OCI-M1 (cell line): ENCODE measurements around the gene DNAI1.

Source experiments
- DNase-seq: peaks from one replicate; lab custom pipeline; 2025; lab: John Stamatoyannopoulos, UW

DNAI1 gene

DNA sequence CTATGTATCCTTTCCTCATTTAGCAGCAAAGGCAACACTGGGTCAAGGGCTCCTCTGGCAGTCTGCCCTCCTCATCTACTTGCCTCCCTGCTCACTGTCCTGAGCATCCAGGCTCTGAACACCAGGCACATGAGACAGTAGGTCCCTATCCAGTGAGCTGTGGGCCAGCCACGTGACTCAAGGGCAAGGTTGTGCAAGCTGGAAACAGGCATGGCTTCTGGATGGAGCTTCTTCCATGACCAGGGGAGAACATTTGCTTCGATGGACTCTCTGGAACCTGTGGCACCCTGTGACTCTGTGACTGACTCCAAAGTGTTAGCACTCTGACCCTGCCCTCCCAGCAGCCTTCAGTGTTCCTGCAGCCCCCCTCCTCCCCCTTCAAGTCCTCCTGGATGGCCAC lies 33.0 kb downstream of the DNAI1 start:
- DNase-seq, result no peak

DNA sequence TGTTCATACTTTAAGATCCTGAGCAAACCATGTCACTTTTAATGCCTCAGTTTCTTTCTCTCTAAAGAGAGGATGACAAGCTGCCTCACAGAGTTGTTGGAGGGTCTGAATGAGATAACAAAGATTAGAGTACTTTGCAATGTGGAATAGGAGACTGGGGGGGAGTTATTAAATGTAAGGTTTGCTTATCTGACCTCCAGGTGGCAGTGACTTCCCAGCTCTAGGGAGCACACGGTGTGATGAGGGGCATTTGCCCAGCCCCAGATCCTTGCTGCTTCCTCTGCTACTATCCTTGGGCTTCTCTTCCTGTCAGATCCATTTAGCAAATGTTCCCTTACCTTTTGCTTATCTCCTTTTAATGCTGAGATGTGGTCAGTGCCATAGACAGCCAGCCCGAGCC lies 33.4 kb downstream of the DNAI1 start:
- DNase-seq, result no peak

DNA sequence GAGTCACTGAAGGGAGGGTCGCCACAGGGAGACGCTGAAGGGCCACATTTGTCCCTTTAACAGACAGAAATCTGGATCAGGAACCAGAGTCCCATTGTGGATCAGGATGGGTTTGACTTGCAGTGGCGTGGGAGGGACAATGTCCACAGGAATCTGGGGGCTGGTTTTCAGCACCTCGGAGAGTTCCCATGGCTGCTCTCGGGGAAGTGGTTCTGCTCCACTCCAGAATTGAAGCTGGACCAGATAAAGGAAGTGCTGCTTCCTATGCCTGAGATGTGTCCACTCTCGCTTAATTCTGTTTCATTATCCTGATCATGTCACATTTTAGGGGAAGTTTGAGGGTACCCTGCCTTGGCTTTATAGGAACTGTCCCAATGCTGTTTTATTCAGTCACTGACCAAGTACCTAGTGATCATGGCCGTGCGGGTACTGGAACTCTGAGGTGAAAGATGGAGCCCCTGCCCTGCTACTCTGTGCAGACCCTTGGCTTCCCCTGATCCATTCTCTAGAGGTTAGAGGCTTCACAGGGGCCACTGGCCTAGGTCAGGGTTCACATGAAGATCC lies 35.4 kb downstream of the DNAI1 start:
- peak; percentile 60 for DNase-seq

DNA sequence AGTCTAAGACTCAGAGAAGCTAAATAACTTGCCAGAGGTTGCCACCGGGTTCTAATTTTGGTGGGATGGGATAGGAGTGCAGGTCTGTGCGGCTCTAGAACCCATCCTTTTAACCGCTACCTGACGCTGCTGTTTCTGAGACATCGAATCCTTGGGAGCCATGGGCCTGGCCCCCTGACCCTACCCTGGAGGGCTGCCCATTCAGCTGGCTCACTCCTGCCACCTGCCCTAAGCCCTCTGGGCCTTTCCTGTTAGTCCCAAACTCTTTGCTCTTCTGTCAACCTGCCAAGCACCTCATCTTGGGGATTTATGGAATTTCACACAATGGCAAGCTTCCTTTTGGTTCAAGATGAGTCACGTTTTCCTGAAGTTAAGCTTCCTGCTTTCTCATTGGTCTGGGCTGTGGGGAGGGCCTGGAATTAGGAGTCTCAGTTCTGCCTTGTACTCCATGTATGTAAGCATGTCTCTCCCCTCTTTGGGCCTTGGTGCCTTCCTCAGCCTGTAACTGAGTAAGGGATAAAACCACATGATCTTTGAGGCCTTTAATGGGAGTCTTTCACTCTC lies 37.6 kb downstream of the DNAI1 start:
- DNase-seq, result no peak

DNA sequence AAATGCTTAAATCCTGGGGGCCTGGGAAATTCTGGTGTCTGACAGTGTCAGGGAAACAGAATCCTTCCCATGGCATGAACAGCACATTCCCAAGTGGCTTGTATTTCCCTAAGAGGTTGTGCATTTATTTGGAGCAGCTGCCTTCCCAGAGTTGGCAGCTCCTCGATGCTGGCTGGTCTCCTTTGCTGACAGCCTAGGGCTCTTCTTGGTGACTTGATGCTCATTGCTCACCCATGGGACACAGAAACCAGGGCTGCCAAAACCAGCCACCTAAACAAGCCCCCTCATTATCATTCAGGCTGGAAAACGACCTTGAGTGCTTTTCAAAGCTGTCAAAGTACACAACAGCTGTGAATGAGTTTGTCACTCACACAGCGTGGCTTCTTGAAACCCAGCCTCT lies 39.9 kb downstream of the DNAI1 start:
- DNase-seq, result no peak

DNA sequence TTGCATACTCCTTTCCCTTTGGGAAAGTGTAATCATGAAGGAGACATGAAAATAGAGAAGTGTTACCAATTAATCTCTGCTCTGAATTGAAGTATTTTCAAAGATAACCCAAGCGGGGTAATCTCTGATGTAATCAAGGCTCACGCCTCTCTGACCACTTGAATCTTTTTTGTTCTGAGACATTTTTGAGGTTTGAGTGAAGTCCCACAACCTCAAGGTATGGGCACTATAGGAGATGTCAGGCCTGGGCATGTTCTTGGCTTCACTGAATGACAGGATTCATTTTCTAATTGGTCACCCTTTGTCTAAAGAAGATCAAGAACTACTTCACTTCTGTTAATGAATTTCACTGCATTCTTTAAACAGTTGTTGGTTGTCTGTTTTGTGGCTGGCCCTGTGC lies 40.5 kb downstream of the DNAI1 start:
- DNase-seq, result no peak

DNA sequence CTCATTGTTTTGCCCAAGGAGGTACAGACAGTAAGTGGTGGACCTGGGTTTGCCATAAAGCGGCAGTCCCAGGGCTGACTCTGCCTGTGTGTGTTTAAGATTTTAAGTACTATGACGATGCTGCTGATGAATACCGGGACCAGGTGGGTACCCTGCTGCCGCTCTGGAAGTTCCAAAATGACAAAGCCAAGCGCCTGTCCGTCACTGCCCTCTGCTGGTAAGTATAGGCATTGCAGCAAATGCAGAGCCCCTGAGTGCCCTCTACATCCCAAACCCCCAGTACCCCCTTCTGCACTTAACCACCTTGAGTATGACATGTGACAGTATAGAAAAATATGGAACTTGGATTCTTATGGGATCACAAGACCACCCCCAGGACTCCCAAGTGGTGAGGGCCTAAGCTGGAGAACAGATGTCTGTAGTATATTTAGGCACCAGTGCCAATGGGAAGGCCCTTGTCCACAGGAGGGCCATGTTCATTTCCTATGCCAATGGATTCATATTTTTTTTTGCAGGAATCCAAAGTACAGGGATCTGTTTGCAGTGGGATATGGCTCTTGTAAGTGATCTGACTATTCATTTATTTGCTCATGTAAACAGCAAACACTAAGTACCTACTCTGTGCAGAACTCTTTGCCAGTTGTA lies 42.1 kb downstream of the DNAI1 start:
- peak; percentile 71 for DNase-seq

DNA sequence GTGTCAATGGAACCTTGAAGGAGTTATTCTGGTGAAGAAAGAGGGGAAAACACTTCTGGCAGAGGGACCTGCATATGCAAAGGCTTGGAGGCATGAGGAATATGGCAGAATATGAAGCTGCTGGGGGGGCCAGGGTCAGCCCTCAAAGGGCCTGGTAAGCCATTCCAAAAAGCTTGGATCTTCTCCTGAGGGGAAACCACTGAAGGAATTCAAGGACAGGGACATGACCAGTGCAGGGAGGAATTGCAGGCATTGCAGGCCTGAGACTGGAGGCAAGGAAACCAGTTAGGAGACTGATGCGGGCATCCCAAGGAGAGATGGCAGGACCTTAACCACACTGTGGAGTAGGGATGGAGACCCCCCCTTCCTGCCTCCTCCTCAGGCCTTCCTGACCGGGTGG lies 42.8 kb downstream of the DNAI1 start:
- DNase-seq, result no peak

DNA sequence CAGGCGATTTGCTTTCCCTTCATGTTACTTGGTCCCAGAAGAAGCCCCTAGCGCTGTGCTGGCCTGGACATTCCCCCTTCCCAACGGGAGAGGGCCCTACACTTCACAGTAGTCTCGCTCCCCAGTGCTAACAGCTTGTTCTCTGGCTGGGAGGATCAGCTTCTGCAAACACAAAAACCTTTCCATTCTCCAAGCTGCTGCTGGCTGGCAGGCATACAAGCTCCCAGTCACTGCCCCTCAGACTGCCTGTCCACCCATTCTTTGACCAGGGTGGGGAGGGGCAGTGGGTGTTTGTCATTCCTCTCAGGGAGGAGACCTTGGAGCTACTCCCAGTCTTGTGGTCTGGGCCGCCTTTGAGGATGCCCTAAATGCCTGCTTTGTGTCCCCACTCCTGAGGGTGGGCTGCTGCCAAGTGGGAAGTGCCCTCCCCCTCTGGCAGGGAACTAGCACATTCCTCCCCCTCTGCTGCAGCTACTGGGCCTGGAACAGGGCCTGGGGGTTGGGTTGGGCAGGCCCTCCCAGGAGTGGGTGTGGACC lies 43.4 kb downstream of the DNAI1 start:
- DNase-seq, result no peak

DNA sequence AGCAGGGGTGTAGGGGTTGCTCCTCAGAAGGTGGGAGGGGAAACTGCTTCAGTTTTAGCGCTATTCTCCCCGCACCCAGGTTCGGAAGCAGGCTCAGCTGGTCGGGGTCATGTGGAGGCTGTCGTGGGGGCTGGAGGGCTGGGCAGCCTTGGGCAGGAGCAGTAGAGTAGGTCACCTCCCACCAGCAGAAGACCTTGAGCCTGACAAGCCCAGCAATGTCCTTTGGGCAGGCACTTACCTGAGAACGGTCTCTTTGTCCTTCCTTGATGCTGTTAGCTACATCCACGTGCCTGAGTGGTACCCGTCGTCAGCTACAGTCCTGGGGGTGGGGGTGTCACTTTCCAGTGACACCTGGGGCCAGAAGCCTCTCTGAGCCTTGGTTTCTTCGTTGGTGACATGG lies 43.9 kb downstream of the DNAI1 start:
- DNase-seq, result no peak

DNA sequence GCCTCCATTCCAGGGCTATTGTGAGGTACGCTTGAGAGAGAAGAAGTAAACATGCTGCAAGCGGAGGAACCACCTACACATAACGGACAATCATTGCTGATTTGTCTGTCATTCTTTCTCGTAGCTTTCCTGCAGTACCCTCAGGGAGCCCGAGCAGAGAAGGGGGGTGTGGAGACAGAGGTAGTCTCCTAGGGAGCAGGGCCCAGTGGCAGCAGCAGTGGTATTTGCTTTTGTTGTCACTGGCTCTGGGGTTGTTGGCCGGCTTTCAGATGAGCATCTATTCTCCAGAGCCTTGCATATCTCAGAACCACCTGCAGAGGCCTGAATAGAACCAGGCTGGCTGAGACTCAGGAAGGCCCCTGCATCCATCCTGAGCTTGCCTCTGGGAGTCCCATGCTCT lies 44.3 kb downstream of the DNAI1 start:
- DNase-seq, result no peak

DNA sequence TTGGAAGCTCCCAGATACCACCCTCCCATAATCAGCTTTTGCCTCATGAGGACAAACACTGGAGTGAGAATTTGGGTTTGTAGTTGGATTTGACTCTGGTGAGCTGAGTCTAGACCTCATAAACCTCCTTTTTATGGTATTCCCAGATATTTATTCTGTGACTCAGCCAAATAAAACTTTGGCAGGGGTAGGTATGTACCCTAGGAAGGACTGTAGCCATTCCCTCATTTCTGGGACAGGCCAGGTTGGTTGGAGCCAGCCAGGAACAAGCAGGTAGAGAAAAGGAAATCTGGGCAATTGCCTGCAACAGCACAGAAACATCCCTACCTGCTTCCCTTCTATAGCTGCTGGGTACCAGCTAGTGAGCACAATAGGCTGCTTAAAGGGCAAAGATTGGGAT lies 44.8 kb downstream of the DNAI1 start:
- DNase-seq, result no peak

DNA sequence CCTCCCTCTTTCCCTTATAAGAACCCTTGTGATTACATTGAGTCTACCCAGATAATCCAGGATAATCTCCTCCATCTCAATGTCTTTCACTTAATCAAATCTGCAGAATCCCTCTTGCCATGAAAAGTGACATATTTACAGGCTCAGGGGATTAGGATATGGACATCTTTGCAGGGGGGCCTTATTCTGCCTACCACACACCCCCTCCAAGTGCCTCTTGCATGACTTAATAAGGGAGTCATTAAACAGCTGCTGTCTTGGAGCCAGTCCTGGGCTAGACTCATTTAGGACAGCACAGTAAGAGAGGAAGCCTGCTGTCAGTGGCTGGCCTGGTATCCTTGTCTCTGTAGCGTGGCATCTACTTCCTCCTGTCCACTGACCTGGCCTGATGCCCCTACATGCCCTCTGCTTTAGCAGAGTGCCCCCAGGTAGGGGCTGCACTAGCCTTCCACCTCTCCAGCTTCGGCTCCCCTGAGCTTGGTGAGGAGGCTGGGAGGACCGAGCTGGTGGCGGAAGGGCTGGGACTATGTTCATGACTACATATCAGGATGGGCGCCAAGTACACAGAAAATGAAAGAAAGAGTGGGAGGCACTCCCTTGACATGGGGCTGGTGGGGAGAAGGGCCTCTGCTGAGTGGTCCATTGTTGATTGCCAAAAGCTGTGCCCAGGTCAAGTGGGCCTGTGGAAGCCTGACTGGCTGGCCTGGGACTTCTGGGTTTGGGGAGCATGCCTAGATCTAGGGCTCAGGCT lies 46.9 kb downstream of the DNAI1 start:
- DNase-seq, result no peak

DNA sequence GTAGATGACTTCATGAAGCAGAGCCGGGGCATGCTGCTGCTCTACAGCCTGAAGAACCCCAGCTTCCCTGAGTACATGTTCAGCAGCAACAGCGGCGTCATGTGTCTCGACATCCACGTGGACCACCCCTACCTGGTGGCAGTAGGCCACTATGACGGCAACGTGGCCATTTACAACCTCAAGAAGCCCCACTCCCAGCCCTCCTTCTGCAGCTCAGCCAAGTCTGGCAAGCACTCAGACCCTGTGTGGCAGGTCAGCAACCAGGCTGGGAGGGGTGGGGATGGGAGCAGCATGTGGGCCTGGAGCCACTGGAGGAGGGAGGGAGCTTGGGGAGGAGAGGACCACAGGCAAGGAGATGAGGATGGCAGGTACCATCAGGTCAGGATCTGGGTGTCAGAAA lies 48.0 kb downstream of the DNAI1 start:
- DNase-seq, result no peak

DNA sequence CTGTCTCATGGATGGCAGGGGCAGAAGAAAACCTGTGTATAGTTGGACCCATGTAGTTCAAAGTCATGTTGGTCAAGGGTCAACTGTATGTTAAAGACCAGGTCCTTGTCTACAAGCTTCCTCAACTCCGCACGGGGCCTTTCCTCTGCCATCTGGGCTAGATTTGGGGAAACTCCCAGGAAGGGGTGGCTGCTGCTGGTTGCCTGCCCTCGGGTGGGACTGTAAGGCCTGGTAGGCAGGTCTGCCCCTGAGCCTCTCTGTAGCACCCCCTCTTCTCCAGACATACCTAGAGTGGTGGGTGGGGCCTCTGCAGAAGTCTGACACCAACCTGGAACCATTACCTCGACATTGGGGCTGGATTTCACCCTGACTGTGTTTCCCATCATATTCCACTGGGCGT lies 49.0 kb downstream of the DNAI1 start:
- no peak for DNase-seq

DNA sequence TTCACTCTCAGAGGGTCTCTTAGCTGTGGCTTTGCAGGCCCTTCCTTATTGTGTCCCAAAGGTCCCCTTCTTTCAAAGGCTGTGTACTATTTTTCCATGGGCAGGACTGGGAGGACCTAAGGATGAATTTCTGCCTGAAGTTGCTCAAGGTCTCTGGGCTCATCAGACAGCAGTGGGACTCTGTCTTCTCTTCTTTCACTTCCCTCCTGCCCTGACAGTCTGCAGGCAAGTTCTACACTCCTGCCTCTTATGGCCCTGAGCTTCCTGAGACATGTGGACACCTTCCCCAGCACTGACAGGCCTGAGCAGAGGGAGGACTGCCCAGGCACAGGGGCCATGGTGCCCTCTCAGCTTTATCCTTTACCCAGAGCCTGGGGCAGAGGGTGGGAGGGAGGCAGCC lies 49.4 kb downstream of the DNAI1 start:
- DNase-seq, result no peak

DNA sequence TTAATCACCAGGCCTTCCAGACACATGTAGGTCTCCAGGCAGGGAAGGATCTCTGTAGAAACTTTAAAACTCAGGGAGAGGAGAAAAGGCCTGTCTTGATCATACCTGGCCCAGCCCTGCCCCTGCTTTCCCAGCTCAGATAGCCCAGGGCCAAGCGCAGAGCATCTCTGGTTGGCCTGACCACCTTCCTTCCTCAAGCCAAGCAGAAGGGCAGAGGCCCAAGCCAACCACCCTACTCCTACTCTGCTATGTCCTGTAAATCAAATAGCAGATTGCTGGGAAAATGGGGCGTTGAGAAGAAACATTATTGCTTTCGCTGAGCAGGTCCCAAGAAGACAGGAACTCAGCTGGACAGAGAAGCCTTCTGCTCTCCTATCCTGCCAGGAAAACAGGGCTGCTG lies 49.9 kb downstream of the DNAI1 start:
- no peak for DNase-seq

DNA sequence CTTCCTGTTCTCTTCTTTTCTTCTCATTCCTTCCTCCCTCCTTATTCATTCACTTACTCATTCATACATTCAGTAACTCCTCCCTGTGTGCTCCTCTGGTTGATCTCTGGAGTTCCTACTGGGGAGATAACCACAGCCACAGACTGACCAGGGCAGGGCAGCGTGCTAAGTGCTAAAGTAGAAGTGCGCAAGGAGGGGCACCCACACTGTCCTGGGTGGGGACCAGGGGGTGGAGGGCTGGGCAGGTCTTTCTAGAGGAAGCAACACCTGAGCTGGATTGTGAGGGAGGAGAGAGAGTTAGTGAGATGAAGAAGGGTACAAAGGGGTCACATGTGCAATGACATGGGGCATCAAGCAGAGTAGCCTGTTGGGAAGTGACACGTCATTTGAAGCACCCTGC lies 50.3 kb downstream of the DNAI1 start:
- DNase-seq, result no peak

DNA sequence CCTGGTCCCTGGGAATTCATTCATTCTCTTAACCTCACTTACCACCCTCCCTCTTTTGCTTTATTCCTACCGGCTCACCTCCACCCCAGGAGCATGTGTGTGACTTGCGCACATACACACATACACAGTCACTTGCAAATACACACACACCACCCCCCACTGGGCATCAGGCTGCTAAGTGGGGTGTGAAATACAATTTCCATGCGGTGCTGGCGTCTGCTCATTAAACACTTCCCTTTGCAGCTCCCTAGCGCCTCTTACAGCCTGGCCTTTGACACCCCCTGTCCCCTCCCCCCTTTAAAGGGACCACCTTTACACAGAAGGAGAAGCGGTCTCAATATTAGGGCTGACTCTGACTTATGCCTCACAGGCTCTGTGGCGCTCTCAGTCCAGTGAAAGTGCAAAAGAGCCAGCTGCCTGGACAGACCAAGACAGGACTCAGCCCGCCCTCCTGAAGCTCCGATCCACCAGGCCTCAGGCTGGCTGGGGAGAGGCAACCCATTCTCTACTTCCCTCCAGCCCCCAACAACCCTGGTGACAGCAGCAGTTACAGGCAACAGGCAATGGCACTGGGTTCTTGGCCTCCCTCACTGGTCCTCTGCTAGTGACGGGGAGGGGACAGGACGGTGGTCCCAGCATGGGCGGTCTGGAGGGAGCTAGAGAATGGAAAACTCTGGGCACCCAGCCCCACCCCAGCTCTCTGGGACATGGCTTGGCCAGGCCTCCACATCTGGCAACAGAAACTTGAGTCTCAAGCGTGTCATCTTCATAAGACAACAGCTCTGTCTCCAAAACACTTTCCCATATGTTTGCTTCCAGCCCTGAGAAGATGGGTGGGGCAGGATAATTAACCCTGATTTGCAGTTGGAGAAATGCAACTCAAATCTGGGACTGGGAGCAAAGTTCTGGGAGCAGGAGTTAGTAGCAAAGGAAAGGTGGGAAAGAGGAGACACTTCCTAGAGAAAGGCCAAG lies 52.2 kb downstream of the DNAI1 start:
- DNase-seq, result no peak

DNA sequence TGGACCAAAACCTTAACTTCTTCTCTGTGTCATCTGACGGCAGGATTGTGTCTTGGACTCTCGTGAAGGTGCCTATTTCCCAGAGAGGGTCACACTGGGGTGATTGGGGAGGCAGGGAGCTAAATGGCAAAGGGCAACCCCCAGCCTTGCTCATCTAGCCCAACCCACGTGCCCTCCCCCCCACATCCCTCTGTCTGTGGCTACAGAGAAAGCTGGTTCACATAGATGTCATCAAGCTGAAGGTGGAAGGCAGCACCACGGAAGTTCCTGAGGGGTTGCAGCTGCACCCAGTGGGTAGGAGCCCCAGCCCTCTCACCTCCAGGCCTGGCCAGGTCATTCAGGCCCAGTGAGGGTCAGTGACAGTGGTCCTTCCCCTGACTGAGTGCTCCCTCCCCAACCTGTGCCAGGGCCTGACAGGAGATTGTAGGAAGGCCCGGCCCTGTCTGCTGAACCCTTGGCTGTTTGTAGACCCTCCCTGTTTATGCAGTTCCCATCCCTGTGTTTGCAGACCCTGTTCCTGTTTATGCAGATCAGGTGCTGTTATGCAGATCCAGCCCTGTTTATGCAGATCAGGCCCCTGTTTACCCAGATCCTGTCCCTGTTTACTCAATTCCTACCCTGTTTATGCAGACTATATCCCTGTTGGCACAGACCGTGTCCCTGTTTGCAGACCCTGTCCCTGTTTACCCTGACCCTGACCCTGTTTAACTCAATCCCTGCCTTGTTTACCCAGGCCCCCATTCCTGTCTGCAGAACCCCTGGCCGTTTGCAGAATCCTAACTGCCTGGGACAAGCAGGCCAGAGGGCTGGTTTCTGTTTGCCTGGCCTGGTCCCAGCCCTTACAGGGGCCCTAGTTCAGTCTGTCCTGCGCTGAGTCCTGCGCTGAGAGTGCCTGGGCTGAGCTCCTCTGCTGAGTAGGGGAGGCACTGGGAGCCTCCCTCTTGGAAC lies 53.8 kb downstream of the DNAI1 start:
- no peak for DNase-seq
